NCI-H187 treated with DMSO at 0.1 percent for 48 hours (cell line): ENCODE results near the gene SIRT3.

Source experiments
- DNase-seq: peaks from one replicate; lab custom pipeline; 2025; lab: John Stamatoyannopoulos, UW

Gene SIRT3

GRCh38 chr11:235997-236773 lies at the start of gene SIRT3:
Gene SIRT3, minus strand, starts transcription at chr11:236342. Its CDS starts 14 bp downstream, at chr11:236328.
- DNase-seq, result peak; percentile 60

DNA sequence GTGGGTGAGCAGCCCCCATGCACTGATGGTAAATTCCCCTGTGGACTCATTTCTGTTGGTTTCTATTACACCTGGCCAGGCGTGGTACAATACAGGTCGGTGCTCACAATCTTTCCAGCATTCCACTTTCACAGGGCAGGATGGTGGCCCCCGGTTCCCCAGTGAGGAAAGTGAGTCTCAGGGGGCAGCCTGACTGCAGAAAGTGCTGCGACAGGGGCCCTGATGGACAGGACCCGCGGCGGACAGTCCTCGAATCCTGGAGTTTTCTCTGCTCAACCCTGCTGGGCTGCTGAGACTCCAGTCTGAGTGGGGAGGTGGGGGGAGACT lies 49.7 kb upstream of the SIRT3 start:
- DNase-seq, result no peak

- no peak for DNase-seq
Observed at GRCh38 chr11:285021-285893, 49.1 kb upstream of the SIRT3 start.

DNA sequence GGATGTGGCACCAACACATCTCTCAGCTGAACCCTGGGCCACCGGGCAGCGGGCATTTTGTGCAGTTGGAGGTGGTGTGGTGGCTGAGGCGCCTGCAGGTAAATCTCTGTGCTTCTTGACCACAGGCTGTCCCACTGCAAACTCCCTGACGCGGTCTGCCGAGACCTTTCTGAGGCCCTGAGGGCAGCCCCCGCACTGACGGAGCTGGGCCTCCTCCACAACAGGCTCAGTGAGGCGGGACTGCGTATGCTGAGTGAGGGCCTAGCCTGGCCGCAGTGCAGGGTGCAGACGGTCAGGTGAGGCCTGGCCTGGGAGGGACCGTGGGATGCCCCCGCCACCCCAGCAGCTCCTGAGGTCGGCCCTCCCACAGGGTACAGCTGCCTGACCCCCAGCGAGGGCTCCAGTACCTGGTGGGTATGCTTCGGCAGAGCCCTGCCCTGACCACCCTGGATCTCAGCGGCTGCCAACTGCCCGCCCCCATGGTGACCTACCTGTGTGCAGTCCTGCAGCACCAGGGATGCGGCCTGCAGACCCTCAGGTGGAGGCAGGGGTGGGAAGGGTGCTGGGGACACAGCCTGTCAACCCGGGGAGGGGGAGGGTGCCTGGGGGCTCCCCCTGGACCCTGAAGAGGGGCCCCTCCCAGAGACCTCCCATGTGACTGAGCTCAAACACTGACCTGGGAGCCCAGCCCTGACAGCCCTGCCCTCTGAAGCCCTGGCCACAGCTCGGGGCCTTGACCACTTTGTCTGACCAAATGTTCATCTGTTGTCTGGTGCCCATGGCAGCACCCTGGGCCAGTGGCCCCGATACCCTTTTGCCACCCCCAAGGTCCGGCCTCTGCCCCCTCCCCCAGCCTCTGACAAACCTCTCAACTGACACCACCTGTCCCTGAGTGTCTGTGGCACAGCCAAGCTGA lies 48.2 kb upstream of the SIRT3 start:
- DNase-seq, result no peak

DNA sequence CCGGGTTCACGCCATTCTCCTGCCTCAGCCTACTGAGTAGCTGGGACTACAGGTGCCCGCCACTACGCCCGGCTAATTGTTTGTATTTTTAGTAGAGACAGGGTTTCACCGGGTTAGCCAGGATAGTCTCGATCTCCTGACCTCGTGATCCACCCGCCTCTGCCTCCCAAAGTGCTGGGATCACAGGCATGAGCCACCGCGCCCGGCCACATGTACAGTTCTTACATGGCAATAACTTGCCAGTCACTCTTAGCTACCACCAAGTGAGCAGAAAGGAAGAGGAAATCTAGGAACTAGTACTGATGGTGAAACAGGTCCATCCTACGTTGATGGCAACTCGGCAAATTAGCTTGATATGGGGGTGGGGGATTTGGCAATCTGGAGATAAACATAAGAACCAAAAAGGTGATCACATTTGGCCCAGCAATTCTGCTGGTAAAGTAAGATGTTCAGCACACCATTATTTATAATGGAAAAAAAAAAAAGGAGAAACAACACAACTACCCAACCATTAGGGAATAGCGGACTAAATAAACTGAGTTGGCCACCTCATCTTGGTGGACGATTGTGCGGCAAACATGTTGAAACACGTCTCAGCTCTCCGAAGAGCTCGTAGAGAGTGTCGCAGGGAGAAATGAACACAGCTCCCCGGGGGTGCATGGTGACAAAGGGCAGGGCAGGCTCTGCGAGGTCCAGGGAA lies 47.4 kb upstream of the SIRT3 start:
- DNase-seq, result no peak

- no peak for DNase-seq
Observed at GRCh38 chr11:282630-283360, 46.7 kb upstream of the SIRT3 start.

DNA sequence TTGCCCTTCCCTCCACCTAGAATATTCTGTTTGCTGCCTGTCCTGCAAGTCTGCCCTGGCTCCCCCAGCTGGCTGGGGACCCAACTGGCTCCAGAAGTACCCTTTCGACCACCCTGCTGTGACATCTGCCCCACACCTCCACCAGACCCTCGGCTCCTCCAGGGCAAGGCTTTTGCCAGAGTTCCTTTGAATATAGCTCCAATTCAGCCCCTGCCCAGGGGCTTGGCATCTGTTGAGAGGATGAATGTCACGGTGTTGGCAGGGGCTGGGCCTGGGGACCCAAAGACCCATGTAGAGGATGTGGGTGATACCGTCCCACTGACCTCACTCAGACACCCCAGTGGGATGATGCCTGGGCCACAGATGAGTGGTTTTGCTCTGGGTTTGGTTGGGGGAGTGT lies 46.0 kb upstream of the SIRT3 start:
- DNase-seq, result no peak

GRCh38 chr11:281486-282161 lies 45.5 kb upstream of the SIRT3 start:
- no peak for DNase-seq

DNA sequence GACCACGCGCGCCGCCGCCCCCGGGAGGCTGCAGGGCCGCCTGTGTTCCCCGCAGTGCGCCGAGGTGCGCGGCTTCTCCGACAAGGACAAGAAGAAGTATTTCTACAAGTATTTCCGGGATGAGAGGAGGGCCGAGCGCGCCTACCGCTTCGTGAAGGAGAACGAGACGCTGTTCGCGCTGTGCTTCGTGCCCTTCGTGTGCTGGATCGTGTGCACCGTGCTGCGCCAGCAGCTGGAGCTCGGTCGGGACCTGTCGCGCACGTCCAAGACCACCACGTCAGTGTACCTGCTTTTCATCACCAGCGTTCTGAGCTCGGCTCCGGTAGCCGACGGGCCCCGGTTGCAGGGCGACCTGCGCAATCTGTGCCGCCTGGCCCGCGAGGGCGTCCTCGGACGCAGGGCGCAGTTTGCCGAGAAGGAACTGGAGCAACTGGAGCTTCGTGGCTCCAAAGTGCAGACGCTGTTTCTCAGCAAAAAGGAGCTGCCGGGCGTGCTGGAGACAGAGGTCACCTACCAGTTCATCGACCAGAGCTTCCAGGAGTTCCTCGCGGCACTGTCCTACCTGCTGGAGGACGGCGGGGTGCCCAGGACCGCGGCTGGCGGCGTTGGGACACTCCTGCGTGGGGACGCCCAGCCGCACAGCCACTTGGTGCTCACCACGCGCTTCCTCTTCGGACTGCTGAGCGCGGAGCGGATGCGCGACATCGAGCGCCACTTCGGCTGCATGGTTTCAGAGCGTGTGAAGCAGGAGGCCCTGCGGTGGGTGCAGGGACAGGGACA lies 44.8 kb upstream of the SIRT3 start:
- no peak for DNase-seq

DNA sequence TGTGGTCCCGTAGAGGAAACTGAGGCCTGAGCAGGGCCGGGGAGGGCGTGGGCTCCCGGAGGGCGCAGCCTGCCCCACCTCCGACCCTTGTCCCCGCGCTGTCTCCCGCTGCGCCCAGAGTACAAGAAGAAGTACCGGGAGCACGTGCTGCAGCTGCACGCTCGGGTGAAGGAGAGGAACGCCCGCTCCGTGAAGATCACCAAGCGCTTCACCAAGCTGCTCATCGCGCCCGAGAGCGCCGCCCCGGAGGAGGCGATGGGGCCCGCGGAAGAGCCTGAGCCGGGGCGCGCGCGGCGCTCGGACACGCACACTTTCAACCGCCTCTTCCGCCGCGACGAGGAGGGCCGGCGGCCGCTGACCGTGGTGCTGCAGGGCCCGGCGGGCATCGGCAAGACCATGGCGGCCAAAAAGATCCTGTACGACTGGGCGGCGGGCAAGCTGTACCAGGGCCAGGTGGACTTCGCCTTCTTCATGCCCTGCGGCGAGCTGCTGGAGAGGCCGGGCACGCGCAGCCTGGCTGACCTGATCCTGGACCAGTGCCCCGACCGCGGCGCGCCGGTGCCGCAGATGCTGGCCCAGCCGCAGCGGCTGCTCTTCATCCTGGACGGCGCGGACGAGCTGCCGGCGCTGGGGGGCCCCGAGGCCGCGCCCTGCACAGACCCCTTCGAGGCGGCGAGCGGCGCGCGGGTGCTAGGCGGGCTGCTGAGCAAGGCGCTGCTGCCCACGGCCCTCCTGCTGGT lies 44.0 kb upstream of the SIRT3 start:
- DNase-seq, result no peak

GRCh38 chr11:279040-279965 lies 43.2 kb upstream of the SIRT3 start:
- DNase-seq, result no peak

GRCh38 chr11:278001-278951 lies 42.1 kb upstream of the SIRT3 start, which contains the start of gene NLRP6:
Gene NLRP6, plus strand, starts transcription at chr11:278407. Its CDS starts 163 bp downstream, at chr11:278570.
- no peak for DNase-seq

GRCh38 chr11:276219-276618 lies 40.1 kb upstream of the SIRT3 start:
- DNase-seq, result no peak

- DNase-seq, result no peak
Observed at GRCh38 chr11:272931-273198, 36.7 kb upstream of the SIRT3 start.

- DNase-seq, result no peak
Observed at GRCh38 chr11:272195-272930, 36.2 kb upstream of the SIRT3 start.

GRCh38 chr11:271319-271715 lies 35.2 kb upstream of the SIRT3 start:
- DNase-seq, result no peak
